Muscle layer of duodenum (tissue), 2 donors: ENCODE measurements around the gene PHACTR1.
"Not testable (repeated sequence)": the region's sequence is repeated elsewhere in the genome, so short reads cannot be mapped to it uniquely, and the experiment has no call there.

ENCODE experiments used
- H3K27ac ChIP-seq: one replicate; pipeline ENCODE4 v1.7.0; 2013; ENCODE audit warnings: mild to moderate bottlenecking, low read length
- H3K27me3 ChIP-seq: one replicate; pipeline ENCODE4 v1.7.0; 2013; ENCODE audit warnings: low read depth, mild to moderate bottlenecking, control low read depth, low read length
- H3K36me3 ChIP-seq, 2 donors: one replicate each; pipeline ENCODE4 v1.7.0; 2013; ENCODE audit warnings: low read length in 2 of 2, control low read depth in 1 of 2, mild to moderate bottlenecking in 1 of 2; ENCODE audit not compliant: insufficient read depth in 2 of 2, control insufficient read depth in 1 of 2
- H3K4me1 ChIP-seq, 2 donors: one replicate each; pipeline ENCODE4 v1.7.0; 2013; ENCODE audit warnings: low read length in 2 of 2, mild to moderate bottlenecking in 2 of 2, control low read depth in 1 of 2, moderate library complexity in 1 of 2; ENCODE audit not compliant: insufficient read depth in 2 of 2, control insufficient read depth in 1 of 2
- H3K4me3 ChIP-seq, 2 donors: one replicate each; pipeline ENCODE4 v1.7.0; 2013; ENCODE audit warnings: low read length in 2 of 2, low read depth in 1 of 2, mild to moderate bottlenecking in 1 of 2
- H3K9me3 ChIP-seq, 2 donors: one replicate each; pipeline ENCODE4 v1.7.0; 2013; ENCODE audit warnings: low read length in 2 of 2, control low read depth in 1 of 2, mild to moderate bottlenecking in 1 of 2; ENCODE audit not compliant: control insufficient read depth in 1 of 2
- donor health status: healthy.

The PHACTR1 gene

GRCh38 chr6:13146442-13146841 lies 429.9 kb downstream of the PHACTR1 start:
- no peaks in the 10 kb centered on the region for H3K27me3 ChIP-seq
- H3K36me3 ChIP-seq = no peaks in the 10 kb centered on the region
- H3K27ac ChIP-seq = no peak overlapping the region

GRCh38 chr6:13147376-13147775 lies 430.8 kb downstream of the PHACTR1 start:
- H3K4me1 ChIP-seq = no peaks in the 10 kb centered on the region
- H3K9me3 ChIP-seq = no peaks in the 10 kb centered on the region
- no peak overlapping the region for H3K27ac ChIP-seq
- H3K36me3 ChIP-seq = no peaks in the 10 kb centered on the region
- H3K27me3 ChIP-seq = no peaks in the 10 kb centered on the region
- no peak overlapping the region for H3K4me3 ChIP-seq

More at GRCh38 chr6:13146442-13146841, 429.9 kb downstream of the PHACTR1 start:
- Histone ChIP-seq H3K4me1 (no peaks in the 10 kb centered on the region), H3K9me3 (no peaks in the 10 kb centered on the region), H3K4me3 (no peak overlapping the region)

GRCh38 chr6:13147782-13148181 lies 431.2 kb downstream of the PHACTR1 start:
- Histone ChIP-seq H3K27ac (no peak overlapping the region), H3K4me1 (no peaks in the 10 kb centered on the region), H3K9me3 (no peaks in the 10 kb centered on the region), H3K36me3 (no peaks in the 10 kb centered on the region), H3K4me3 (no peak overlapping the region), H3K27me3 (no peaks in the 10 kb centered on the region)

GRCh38 chr6:13152764-13153163 lies 436.2 kb downstream of the PHACTR1 start:
- no peaks in the 10 kb centered on the region for H3K4me1 ChIP-seq
- no peak overlapping the region for H3K4me3 ChIP-seq
- H3K9me3 ChIP-seq = no peaks in the 10 kb centered on the region
- no peaks in the 10 kb centered on the region for H3K36me3 ChIP-seq
- H3K27ac ChIP-seq = no peak overlapping the region
- no peaks in the 10 kb centered on the region for H3K27me3 ChIP-seq

GRCh38 chr6:13156381-13156780 lies 439.8 kb downstream of the PHACTR1 start:
- Histone ChIP-seq H3K27ac (no peak overlapping the region), H3K27me3 (no peaks in the 10 kb centered on the region), H3K9me3 (no peaks in the 10 kb centered on the region), H3K36me3 (no peaks in the 10 kb centered on the region), H3K4me1 (no peaks in the 10 kb centered on the region), H3K4me3 (no peak overlapping the region)

- Histone ChIP-seq H3K27me3 (no peaks in the 10 kb centered on the region), H3K4me3 (no peak overlapping the region), H3K36me3 (no peaks in the 10 kb centered on the region), H3K4me1 (no peaks in the 10 kb centered on the region), H3K27ac (no peak overlapping the region), H3K9me3 (no peaks in the 10 kb centered on the region)
Observed at GRCh38 chr6:13157293-13157692, 440.7 kb downstream of the PHACTR1 start.

- no peaks in the 10 kb centered on the region for H3K36me3 ChIP-seq
- H3K9me3 ChIP-seq = no peaks in the 10 kb centered on the region
- no peaks in the 10 kb centered on the region for H3K4me1 ChIP-seq
- H3K27ac ChIP-seq = no peak overlapping the region
- no peak overlapping the region for H3K4me3 ChIP-seq
- H3K27me3 ChIP-seq = no peaks in the 10 kb centered on the region
Observed at GRCh38 chr6:13159300-13159699, 442.7 kb downstream of the PHACTR1 start.

GRCh38 chr6:13159822-13160221 lies 443.3 kb downstream of the PHACTR1 start:
- H3K27ac ChIP-seq, H3K9me3 ChIP-seq, H3K4me1 ChIP-seq, H3K36me3 ChIP-seq, H3K27me3 ChIP-seq, H3K4me3 ChIP-seq: not testable (repeated sequence)

- Histone ChIP-seq H3K27ac (no peak overlapping the region), H3K36me3 (no peaks in the 10 kb centered on the region), H3K4me1 (no peaks in the 10 kb centered on the region), H3K9me3 (no peaks in the 10 kb centered on the region), H3K4me3 (no peak overlapping the region), H3K27me3 (no peaks in the 10 kb centered on the region)
Observed at GRCh38 chr6:13163161-13163944, 446.8 kb downstream of the PHACTR1 start.

GRCh38 chr6:13164291-13164690 lies 447.7 kb downstream of the PHACTR1 start:
- H3K27ac ChIP-seq = no peak overlapping the region
- no peaks in the 10 kb centered on the region for H3K36me3 ChIP-seq
- H3K9me3 ChIP-seq = no peaks in the 10 kb centered on the region
- H3K27me3 ChIP-seq = no peaks in the 10 kb centered on the region
- no peak overlapping the region for H3K4me3 ChIP-seq
- H3K4me1 ChIP-seq = no peaks in the 10 kb centered on the region

- Histone ChIP-seq H3K27me3 (no peaks in the 10 kb centered on the region), H3K27ac (no peak overlapping the region), H3K4me3 (no peak overlapping the region)
Observed at GRCh38 chr6:13165502-13166172, 449.1 kb downstream of the PHACTR1 start.

More at GRCh38 chr6:13165502-13166172, 449.1 kb downstream of the PHACTR1 start:
- H3K4me1 ChIP-seq = no peaks in the 10 kb centered on the region
- no peaks in the 10 kb centered on the region for H3K9me3 ChIP-seq
- H3K36me3 ChIP-seq = no peaks in the 10 kb centered on the region
